Right forelimb (tissue), 1 donor: ENCODE measurements around the gene GRB10.

Source experiments
- DNase-seq: peaks from one replicate; pipeline ENCODE4 v3.0.0-alpha.2; 2018

Gene GRB10

GRCh38 chr7:50714857-50715256 lies 67.8 kb downstream of the GRB10 start:
- no peak for DNase-seq

- DNase-seq: no peak
Measured at GRCh38 chr7:50713123-50713965, 69.4 kb downstream of the GRB10 start.

GRCh38 chr7:50712252-50713122 lies 70.2 kb downstream of the GRB10 start:
- no peak for DNase-seq

- DNase-seq: no peak
Measured at GRCh38 chr7:50711271-50712175, 71.2 kb downstream of the GRB10 start.

- DNase-seq: no peak
Measured at GRCh38 chr7:50710441-50711154, 72.1 kb downstream of the GRB10 start.

GRCh38 chr7:50709151-50709550 lies 73.5 kb downstream of the GRB10 start:
- no peak for DNase-seq

GRCh38 chr7:50707236-50708006 lies 75.3 kb downstream of the GRB10 start:
- no peak for DNase-seq

GRCh38 chr7:50706469-50706937 lies 76.2 kb downstream of the GRB10 start:
- no peak for DNase-seq

- DNase-seq: no peak
Measured at GRCh38 chr7:50704844-50705243, 77.9 kb downstream of the GRB10 start.

GRCh38 chr7:50703654-50704053 lies 79.0 kb downstream of the GRB10 start:
- DNase-seq: no peak

- no peak for DNase-seq
Measured at GRCh38 chr7:50699143-50699542, 83.6 kb downstream of the GRB10 start.

GRCh38 chr7:50697748-50698147 lies 84.9 kb downstream of the GRB10 start:
- DNase-seq: no peak

- no peak for DNase-seq
Measured at GRCh38 chr7:50696810-50697582, 85.7 kb downstream of the GRB10 start.

- DNase-seq: no peak
Measured at GRCh38 chr7:50695026-50695425, 87.7 kb downstream of the GRB10 start.

- DNase-seq: no peak
Measured at GRCh38 chr7:50693455-50694130, 89.1 kb downstream of the GRB10 start.

- no peak for DNase-seq
Measured at GRCh38 chr7:50690541-50691011, 92.1 kb downstream of the GRB10 start.

- no peak for DNase-seq
Measured at GRCh38 chr7:50688226-50688590, 94.5 kb downstream of the GRB10 start.

- DNase-seq: no peak
Measured at GRCh38 chr7:50687575-50688225, 95.0 kb downstream of the GRB10 start.

GRCh38 chr7:50687096-50687495 lies 95.6 kb downstream of the GRB10 start:
- DNase-seq: no peak
